HG03520 (cell line): ENCODE results near the gene ACTG2.
"Not testable (repeated sequence)": the region's sequence is repeated elsewhere in the genome, so short reads cannot be mapped to it uniquely, and the experiment has no call there.

Experiments used
- ATAC-seq: cut with Tn5 transposase; IDR thresholded peaks from one replicate; pipeline ENCODE4 v1.9.1; 2021; ENCODE audit warnings: mild to moderate bottlenecking, moderate library complexity; ENCODE audit not compliant: unreplicated experiment

ACTG2 gene

DNA sequence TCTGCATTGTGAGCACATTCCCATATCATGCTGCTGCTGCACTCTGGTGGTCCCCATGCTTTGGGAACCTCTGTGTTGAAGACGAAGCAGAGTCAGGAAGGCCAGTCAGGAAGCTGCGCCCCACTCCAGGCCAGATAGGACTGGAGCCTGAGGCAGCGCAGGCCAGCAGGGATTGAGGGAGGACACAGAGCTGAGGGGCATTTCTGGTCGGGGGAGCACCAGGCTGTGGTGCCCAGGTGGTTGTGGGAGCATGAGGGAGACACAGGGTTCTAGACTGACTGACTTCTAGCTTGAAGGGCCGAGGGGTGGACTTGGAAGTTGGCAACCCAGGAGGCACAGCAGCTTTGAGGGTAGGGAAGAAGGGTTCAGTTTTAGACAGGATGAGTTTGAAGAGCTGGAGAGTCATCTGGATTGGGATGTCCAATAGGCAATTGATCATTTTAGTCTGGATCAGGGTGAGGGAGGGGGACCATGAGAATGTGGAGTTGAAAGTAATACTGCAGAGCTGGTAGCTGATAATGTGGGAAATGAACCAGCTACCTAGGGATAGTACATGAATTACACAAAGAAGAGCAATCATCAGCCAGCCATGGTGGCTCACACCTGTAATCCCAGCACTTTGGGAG lies 1.4 kb upstream of the ACTG2 start:
- ATAC-seq, result no peak

DNA sequence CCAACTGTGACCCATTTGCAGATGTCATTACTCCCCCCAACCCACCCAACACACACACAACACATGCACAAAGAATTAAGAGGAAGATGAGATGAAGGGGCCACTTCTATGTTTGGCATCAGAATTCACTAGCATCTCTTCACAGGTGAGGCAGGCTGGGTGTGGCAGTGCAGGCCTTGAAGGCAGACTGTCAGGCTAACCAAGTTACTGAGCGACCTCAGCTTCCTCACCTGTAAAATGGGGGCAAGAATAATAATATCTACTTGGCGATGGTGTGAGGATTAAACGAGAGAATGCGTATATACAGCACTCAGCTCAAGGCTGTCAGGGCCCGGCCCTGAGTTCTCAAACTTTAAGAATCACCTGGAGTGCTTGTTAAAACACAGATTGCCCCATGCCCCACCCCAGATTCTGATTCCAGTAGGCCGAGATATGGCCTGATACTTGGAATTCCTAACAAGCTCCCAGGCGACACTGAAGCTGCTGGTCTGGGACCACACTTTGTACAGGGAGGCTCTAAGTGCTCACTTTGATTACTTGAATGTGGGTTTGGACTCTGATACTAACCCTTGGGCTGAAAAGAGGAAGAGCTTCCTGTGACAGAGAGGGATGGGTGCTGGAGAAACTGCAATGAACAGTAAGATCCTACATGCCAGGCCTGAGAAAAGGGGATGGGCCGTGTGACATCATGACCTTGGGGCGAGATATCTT lies 1.1 kb downstream of the ACTG2 start:
- ATAC-seq, result no peak

DNA sequence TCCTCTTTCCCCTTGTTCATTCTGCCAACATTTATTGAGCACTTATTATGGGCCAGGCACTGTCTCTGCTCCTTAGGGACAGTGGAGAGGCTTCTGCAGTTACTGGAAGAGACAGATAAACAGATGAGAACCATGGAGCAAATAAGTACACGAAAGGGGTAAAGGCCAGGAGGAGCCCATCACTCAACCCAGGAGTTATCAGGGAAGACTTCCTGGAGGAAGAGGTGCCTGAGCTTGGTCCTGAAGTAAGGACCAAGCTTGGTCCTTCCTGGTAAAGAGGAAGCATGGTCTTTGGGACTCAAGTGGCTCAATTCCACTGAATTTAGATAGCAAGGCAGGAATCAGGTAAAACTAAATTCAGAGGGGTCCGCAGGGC lies 1.7 kb downstream of the ACTG2 start:
- no peak for ATAC-seq

DNA sequence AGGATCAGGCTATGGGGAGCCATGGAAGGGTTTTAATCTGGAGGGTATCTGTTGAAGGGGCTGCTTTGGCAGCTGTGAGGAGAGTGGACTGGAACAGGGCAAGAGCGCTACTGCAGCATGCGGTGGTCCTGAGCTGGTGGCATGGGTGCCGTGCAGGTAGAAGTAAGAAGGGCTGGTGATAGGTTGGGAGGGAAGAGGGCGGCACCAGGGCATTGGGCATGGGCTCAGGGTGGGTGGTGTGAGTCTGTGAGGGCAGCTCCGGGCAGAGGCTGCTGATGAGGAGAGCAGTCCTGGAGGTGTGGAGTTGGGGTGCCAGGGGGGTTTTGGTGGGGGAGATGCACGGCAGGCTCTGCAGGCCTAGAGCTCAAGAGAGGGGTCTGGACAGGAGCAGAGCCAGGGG lies 2.1 kb downstream of the ACTG2 start:
- ATAC-seq, result no peak

DNA sequence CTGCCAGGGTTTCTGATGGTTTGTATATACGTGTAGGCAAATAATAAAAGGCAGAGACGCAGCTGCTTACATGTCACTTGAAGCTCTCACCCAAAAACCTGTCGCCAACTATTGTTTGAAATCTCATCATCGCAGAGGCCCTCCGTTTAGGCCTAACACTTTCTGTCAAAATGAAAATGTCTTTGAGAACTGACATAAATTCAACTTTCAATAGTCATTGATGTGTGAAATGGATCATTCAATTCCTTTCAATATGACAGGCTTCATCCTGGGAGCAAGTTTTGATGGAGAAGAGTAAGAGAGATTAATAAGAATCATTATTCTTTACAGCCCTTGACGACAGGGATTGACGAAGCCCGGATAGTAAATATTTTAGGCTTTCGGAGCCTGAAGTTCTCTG lies 2.7 kb downstream of the ACTG2 start:
- ATAC-seq, result no peak

DNA sequence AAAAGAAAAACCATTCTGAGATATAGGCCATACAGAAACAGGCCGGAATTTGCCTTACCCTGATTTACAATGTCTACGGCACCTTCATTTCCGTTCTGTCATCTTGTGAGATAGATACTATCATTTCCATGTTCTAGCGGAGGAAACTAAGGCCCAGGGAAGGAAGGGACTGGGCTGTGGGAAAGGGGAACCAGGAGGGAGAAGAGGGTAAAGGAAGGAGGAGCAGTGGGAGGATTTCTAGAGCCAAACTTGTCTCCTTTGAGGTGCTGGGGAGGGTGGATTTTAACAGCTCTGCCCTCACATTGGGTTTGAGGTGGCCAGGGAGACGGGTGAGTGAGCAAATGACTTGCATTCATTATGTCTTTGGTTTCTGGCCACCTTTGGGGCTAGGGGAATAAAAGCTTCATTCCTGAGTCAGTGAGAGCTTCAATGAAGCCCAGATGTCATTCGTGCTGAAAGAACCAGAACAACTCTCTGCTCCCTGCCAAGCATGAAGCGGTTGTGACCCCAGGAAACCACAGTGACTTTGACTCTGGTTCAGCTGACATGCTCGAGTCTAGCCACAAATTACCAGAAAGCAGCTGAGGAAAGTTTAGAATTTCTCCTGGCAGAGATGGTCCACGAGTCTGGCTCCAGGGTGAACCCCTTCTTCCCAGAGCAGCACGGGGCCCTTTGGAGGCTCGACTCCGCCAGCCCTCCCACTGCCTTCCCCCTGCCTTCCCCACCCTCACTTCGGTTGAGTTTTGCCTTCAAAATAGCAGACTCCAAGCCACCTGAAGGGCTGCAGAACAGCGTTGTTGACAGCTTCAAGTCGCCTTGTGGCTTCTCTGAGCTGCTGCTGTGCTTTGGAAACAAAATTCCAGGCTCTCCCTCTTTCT lies 3.8 kb downstream of the ACTG2 start:
- ATAC-seq, result no peak

DNA sequence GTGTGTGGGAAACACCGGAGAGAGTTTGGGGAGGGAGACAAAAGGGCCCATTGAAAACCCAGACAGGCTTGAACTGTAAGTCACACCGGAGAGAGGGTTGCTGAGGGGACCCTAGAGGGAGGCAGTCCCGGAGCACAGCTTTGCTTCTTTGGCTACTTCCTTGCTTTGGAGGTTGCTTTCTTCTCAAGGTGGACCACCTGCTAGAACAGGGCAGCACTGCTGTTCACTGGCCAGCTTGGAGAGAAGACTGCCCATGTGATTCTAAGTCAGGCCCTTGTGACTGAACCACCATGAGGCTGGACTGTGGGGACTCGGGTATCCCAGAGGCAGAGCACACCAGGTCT lies 4.4 kb downstream of the ACTG2 start:
- ATAC-seq, result no peak

DNA sequence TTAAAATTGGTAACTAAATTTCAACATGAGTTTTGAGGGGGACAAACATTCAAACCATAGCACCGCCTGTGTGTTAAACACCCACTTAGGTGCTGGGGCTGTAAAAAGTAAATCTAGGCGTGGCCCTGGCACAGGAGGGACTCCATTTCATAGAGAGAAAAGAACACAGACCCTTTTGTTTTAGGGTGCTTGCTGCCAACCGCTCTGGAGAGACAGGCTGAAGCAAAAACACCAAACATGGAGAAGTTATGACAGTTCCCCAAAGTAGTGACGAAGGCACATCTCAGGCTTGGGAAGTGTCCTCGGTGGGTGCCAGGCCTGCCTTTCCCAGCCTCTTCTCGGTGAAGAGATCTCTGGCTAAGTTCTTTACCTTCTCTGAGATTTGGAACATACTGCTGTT lies 5.1 kb downstream of the ACTG2 start:
- no peak for ATAC-seq

DNA sequence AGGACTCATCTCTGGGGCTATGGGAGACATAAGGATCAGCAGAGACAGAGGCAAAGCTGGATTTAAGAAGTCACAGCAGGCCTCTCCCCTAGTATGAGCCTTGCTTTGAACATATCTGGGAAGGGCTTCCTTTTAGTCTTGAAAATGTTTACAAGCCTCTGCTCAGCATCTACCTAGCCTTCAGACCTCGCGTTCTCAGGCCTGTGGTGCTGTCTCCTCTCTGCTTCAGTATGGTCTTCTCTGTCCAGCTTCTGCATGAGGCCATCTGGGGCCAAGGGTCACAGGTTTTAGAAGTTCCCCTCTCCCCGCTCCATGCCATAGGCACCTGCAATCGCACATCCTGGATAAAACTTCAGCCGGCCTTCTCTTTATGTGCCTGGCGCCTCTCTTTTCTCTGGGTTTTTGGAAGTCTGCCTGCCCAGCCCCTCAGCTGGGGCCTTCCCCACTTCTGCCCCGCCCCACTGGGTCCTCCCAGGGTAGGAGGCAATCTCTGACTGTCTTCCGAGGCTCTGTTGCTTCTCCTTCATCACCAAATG lies 7.1 kb downstream of the ACTG2 start:
- ATAC-seq, result no peak

DNA sequence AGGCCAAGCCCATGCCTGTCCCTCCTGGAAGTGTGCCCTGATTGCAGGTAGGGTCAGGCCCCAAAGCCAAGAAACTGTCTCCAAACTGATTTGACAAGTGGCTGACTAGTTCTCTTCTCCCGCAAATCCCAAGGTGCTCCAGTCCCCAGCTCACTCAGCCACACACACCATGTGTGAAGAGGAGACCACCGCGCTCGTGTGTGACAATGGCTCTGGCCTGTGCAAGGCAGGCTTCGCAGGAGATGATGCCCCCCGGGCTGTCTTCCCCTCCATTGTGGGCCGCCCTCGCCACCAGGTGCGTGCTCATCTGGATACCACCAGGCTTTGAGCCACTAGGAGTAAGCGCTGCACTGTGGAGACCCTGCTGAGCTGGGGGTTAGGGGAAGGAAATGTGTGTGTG lies 8.3 kb downstream of the ACTG2 start:
- no peak for ATAC-seq

DNA sequence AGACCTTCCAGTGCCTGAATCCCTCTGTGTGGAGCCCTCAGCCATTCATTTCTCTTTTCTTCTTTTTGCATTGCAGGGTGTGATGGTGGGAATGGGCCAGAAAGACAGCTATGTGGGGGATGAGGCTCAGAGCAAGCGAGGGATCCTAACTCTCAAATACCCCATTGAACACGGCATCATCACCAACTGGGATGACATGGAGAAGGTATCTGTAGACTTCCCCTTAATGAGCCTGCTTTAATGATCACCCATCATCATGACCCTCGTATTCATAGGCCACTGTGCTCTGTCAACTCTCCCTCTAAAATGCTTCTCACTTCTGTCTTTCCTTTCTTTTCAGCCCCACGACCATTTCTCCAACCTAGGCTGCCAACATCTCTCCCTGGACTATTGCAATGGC lies 9.5 kb downstream of the ACTG2 start:
- no peak for ATAC-seq

DNA sequence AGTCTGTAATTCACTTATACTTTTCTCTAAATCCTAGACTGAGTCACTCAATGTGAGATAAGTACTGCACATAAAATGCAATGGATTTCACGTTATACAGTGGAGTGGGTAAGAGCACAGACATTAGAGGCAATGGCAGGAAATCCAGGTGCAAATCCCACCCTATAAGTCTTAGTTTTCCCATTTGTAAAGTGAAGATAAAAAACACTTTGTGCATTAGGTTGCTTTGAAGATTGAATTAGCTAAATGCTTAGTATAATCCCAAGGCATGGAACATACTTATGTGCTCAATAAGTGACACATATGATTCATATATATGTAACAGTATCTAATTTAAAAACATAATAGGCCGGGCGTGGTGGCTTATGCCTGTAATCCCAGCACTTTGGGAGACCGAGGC lies 10.5 kb downstream of the ACTG2 start:
- ATAC-seq, result no peak

DNA sequence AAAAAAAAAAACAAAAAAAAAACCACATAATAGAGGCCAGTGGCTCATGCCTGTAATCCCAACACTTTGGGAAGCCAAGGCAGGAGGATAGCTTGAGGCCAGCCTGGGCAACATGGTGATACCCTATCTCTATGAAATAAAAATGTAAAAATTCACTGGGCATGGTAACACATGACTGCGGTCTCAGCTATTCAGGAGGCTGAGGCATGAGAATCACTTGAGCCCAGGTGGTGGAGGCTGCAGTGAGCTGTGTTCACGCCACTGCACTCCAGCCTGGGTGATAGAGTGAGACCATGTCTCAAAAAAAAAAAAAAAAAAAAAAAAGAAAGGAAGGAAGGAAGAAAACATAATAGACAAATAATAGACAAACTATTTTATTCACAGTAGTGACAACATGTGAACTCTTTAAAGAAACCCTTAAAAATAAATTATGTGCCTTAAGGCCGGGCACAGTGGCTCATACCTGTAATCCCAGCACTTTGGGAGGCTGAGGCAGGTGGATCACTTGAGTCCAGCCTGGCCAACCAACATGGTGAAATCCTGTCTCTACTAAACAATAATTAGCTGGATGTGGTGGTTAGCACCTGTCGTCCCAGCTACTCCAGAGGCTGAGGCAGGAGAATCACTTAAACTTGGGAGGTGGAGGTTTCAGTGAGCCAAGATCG lies 11.3 kb downstream of the ACTG2 start:
- ATAC-seq, result not testable (repeated sequence)

DNA sequence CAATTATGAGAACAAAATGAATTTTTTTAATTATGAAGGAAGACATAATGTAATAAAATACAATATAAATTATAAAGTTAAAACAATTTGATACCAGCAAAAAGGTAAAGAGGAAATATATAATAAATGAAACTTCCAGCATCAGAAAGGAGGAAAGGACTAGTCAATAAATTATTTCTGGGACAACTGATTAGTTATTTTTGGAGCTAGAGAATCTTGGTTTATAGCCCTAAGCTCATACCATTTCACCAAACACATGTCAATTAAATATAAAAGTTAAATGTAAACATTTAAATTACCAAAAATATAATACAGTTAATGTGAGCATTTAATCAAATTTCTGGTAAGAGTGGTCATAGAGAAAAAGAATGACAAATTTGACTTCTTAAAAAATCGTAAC lies 12.1 kb downstream of the ACTG2 start:
- no peak for ATAC-seq

DNA sequence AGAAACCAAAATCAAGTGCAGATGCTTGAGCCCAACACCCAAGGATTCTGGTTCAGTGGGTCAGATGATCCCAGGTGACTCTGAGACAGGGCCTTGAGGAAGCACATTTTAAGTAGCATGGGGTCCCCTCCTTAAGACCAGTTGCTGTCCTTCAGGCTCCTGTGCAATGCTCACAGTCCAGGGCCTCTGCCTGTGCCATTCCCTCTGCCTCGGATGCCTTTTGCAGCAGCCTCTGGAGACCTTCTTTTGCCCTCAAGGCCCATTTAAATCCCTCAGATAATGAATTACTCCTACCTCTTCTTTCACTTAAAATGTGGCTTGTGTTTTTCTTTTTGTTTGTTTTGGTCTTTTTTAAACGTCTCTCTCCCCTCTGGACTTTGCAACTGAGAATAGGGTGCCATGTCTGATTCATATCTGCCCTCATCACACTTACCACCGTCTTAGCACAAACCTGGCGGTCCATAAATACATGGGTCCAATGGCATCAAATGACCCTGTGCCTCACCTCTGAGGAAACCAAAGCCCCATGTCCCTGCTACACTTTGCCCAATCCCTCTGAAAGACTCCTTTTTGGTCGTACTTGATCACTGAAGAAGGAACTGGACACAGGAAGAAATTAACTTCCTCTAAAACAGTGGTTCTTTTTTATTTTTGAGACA lies 14.2 kb downstream of the ACTG2 start:
- no peak for ATAC-seq

DNA sequence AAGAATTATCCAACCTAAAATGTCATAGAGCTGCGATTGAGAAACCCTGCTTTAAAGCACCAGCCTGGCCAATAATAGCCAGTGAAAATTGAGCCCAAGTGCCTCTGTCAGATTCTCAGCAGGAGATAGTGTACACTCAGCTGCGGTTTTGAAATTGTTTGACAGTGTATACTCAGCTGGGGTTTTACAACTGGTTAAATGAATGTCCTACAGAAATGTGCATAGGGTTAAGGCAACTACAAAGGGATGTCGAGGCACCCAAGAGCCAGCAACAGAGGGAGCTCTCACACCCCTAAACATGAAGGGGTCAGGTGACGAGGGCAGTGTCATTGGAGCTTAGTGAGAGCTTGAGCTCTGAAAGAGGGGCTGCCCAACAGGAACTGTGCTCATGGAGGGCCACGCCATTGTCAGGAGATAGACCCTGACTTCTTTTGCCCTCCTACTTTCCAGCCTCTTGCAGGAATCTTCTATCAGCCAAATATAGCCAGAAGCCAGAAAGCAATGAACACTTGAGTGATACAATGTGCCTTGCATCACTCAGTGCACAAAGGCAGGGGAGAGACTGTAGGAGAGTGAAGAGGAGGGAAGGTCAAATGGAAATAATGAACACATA lies 15.1 kb downstream of the ACTG2 start:
- no peak for ATAC-seq

DNA sequence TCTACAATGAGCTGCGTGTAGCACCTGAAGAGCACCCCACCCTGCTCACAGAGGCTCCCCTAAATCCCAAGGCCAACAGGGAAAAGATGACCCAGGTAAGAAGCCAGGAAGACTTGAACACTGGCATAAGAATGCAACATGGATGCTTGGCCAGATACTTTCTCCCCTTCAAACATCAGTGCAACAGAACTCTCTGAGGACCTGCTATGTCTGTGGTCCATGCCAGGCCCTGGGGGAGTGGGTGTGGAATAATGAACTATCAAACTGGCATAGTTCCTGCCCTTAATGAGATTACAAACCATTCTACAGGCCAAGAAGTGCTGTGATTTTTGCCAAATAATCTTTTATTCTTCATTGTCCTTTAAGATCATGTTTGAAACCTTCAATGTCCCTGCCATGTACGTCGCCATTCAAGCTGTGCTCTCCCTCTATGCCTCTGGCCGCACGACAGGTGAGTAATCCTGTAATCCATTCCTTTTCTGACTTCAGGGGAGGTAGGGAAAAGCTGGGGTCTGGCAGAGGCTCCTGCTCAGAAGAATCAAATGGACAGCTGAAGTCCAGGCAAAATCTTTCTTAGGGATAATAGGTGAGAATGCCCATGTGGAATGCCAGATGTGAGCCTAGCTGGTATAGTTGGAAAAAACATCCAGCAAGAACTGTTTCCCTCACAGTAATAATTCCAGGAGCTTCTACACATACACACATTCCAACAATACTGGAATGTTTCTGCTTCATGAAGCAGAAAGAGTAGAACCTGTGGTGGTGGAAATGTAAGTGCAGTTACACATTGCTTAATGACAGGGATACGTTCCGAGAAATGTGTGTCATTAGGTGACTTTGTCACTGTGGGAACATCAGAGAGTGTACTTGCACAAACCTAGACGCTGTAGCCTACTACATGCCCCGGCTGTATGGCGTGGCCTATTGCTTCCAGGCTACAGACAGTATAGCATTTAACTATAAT lies 16.2 kb downstream of the ACTG2 start:
- no peak for ATAC-seq

DNA sequence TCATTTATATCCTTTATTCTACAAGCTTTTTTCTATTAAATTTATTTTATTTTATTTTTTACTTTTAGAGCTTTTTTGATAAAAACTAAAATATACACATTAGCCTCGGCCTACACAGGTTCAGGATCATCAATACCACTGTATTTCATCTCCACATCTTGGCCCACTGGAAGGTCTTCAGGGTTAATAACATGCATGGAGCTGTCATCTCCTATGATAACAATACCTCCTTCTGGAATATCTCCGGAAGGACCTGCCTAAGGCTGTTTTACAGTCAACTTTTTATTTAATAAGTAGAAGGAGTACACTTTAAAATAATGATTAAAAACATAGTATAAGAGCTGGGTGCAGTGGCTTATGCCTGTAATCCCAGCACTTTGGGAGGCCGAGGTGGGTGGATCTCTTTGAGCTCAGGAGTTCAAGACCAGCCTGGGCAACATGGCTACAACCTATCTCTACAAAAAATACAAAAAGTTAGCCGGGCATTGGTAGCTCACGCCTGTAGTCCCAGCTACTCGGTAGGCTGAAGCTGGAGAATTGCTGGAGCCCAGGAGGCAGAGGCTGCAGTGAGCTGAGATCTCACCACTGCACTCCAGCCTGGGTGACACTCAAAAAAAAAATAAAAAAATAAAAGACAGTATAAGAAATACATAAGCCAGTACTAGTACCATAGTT lies 18.2 kb downstream of the ACTG2 start:
- no peak for ATAC-seq
